HAP-1 (cell line): ENCODE data around the gene FMNL2.

Experiments used
- DNase-seq, 2 experiments: peaks; one replicate each; pipeline ENCODE4 v3.0.0-alpha.2; 2016 to 2020; ENCODE audit warnings: low spot score in 2 of 2
- H3K27me3 ChIP-seq: fragments of 250-450 bp; sonication (Bioruptor Pico); 2 replicates; pipeline ENCODE4 v1.5.1; 2020; ENCODE audit warnings: low read depth, mild to moderate bottlenecking, moderate library complexity
- H3K36me3 ChIP-seq: fragments of 250-450 bp; sonication (Bioruptor Pico); replicated peaks from 2 replicates; pipeline ENCODE4 v1.5.1; 2020; ENCODE audit warnings: mild to moderate bottlenecking
- H3K4me1 ChIP-seq: fragments of 250-450 bp; sonication (Bioruptor Pico); 2 replicates; pipeline ENCODE4 v1.5.1; 2020; ENCODE audit warnings: mild to moderate bottlenecking
- H3K4me3 ChIP-seq: fragments of 250-450 bp; sonication (Bioruptor Pico); 2 replicates; pipeline ENCODE4 v1.5.1; 2020; ENCODE audit warnings: mild to moderate bottlenecking, moderate library complexity
- H3K9me3 ChIP-seq: fragments of 250-450 bp; sonication (Bioruptor Pico); 2 replicates; pipeline ENCODE4 v1.5.1; 2020; ENCODE audit warnings: mild to moderate bottlenecking, moderate library complexity
- in situ Hi-C: fragments of 300-500 bp; cut with MboI; formaldehyde crosslinking; loops from 3 replicates; pipeline ENCODE4 v1.14.3; 2020; ENCODE audit warnings: low sequenced_read_pairs, inconsistent platforms, mixed read lengths

The FMNL2 gene

GRCh38 chr2:152655880-152656279, 320.9 kb downstream of the FMNL2 start:
- Histone ChIP-seq H3K9me3 (no peaks in the 10 kb centered on the region), H3K4me1 (peaks cover 7% of the 10 kb centered on the region; the same call in 1 of the 2 replicates), H3K36me3 (peaks cover 76% of the 10 kb centered on the region), H3K4me3 (no peak overlapping the region), H3K27me3 (no peaks in the 10 kb centered on the region)
- no peak for DNase-seq
- in situ Hi-C loops: loop anchor here (25.0 kb wide), 1 partner anchor 1194 kb away; no protein-coding TSS in a partner anchor

DNA sequence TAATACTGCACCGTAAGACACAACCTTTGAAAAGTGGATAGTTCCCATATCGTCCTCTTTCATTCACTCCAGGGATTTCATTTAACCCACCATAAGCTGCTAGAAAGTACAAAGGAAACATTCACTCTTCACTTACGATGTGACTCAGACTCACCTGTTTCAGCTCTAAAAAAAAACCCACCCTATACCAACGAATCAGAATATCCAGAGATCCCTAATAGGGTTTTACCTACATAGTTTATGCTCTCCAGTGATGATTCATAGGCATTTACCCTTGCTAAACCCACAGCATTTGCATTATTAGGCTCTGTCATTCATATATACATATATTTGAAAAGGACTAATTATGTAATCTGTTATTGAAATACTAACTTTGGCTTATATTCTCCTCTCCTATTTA, 322.1 kb downstream of the FMNL2 start:
- Histone ChIP-seq H3K4me3 (no peak overlapping the region), H3K9me3 (no peaks in the 10 kb centered on the region), H3K36me3 (peaks cover 84% of the 10 kb centered on the region), H3K4me1 (peaks cover 4% of the 10 kb centered on the region; the same call in 1 of the 2 replicates), H3K27me3 (no peaks in the 10 kb centered on the region)
- no peak for DNase-seq
- in situ Hi-C loops: loop anchor here (25.0 kb wide), 1 partner anchor 1195 kb away; no protein-coding TSS in a partner anchor

DNA sequence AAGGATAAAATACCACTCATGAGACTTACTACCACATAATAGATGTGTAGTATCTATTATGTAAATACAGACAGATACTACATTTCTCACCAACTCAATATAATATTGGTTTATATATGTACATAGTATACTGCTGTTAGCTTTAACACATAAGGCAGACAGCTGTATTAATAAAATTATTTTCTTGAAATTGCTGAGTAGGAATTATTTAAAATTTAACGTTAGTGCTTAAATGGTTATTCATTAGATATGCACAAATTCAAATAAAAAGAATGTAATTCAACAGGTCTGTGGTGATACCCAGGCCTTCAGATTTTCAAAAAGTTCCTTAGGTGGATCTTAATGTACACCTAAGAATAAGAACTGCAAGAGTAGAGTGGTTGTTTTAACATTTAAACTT, 323.2 kb downstream of the FMNL2 start:
- peaks cover 88% of the 10 kb centered on the region for H3K36me3 ChIP-seq
- H3K27me3 ChIP-seq: no peaks in the 10 kb centered on the region
- H3K4me3 ChIP-seq: no peak overlapping the region
- no peaks in the 10 kb centered on the region for H3K4me1 ChIP-seq
- in situ Hi-C loops: loop anchor here (25.0 kb wide), 1 partner anchor 1196 kb away; no protein-coding TSS in a partner anchor
- no peak for DNase-seq
- no peaks in the 10 kb centered on the region for H3K9me3 ChIP-seq

GRCh38 chr2:152661076-152661475, 326.1 kb downstream of the FMNL2 start:
- H3K36me3 ChIP-seq: peaks cover 90% of the 10 kb centered on the region
- no peaks in the 10 kb centered on the region for H3K27me3 ChIP-seq
- no peak overlapping the region for H3K4me3 ChIP-seq
- DNase-seq: no peak
- H3K9me3 ChIP-seq: no peaks in the 10 kb centered on the region
- H3K4me1 ChIP-seq: no peaks in the 10 kb centered on the region
- in situ Hi-C loops: loop anchor here (25.0 kb wide), 1 partner anchor 1199 kb away; no protein-coding TSS in a partner anchor

GRCh38 chr2:152664725-152665124, 329.8 kb downstream of the FMNL2 start:
- in situ Hi-C loops: loop anchor here (25.0 kb wide), 1 partner anchor 1202 kb away; no protein-coding TSS in a partner anchor
- no peak for DNase-seq
- H3K36me3 ChIP-seq: peaks cover 88% of the 10 kb centered on the region

DNA sequence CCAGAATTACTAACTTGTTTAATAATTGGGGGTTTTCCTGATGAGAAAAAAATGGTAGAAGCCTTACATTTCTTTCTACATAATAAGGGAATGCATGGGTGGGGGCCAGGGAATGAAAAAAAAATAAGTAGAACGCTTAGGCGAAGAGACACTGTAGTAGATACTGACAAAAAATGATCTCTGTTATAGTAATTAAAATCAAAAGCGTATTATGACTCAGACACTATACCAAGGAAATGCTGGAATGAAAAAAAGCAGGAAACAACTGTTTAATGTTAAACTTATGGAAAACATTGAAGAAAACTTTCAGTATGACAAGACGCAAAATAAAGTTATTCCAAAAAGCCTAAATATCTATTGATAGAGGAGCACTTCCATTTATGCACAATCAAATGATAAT, 339.4 kb downstream of the FMNL2 start:
- H3K4me3 ChIP-seq: no peak overlapping the region
- peaks cover 81% of the 10 kb centered on the region for H3K36me3 ChIP-seq
- no peaks in the 10 kb centered on the region for H3K9me3 ChIP-seq
- in situ Hi-C loops: loop anchor here (25.0 kb wide), 1 partner anchor 1212 kb away; no protein-coding TSS in a partner anchor
- DNase-seq: no peak
- H3K4me1 ChIP-seq: no peaks in the 10 kb centered on the region
- H3K27me3 ChIP-seq: no peaks in the 10 kb centered on the region

More at GRCh38 chr2:152664725-152665124, 329.8 kb downstream of the FMNL2 start:
- H3K9me3 ChIP-seq: no peaks in the 10 kb centered on the region
- H3K4me3 ChIP-seq: no peak overlapping the region
- H3K27me3 ChIP-seq: no peaks in the 10 kb centered on the region
- no peaks in the 10 kb centered on the region for H3K4me1 ChIP-seq

- in situ Hi-C loops: no loop called here
- DNase-seq: no peak
- H3K4me1 ChIP-seq: no peaks in the 10 kb centered on the region
- peaks cover 83% of the 10 kb centered on the region for H3K36me3 ChIP-seq
- no peak overlapping the region for H3K4me3 ChIP-seq
- H3K9me3 ChIP-seq: no peaks in the 10 kb centered on the region
- no peaks in the 10 kb centered on the region for H3K27me3 ChIP-seq
These were observed 341.5 kb downstream of the FMNL2 start for GRCh38 chr2:152676461-152676860.

- Histone ChIP-seq H3K9me3 (no peaks in the 10 kb centered on the region), H3K4me1 (0 out of 2 replicates have a peak, but pooled peaks cover 2% of the 10 kb centered on the region), H3K4me3 (no peak overlapping the region), H3K27me3 (no peaks in the 10 kb centered on the region), H3K36me3 (peaks cover 78% of the 10 kb centered on the region)
- no peak for DNase-seq
- in situ Hi-C loops: no loop called here
These were observed 343.8 kb downstream of the FMNL2 start for GRCh38 chr2:152678808-152679207.

GRCh38 chr2:152682663-152683062, 347.7 kb downstream of the FMNL2 start:
- in situ Hi-C loops: no loop called here
- no peak for DNase-seq

DNA sequence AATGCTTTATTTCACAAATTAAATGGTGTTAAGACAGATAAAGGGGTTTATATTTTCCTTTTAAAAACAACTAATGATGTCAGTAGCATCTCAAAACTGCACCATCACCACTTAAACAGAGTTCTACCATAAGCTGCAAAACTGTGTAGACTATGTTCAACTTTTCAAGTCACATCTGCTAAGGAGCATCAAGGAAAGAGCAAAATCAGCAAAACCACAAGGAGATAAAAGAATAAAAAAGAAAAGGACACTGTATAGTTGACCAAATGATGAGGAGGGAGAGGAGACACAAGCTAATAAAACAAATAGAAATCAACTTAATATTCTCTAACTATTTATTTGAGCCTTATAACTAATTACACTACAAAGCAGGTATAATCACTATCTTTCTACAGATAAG, 348.4 kb downstream of the FMNL2 start:
- in situ Hi-C loops: no loop called here
- H3K4me3 ChIP-seq: no peak overlapping the region
- 0 out of 2 replicates have a peak, but pooled peaks cover 2% of the 10 kb centered on the region for H3K4me1 ChIP-seq
- H3K36me3 ChIP-seq: peaks cover 57% of the 10 kb centered on the region
- H3K9me3 ChIP-seq: no peaks in the 10 kb centered on the region
- no peaks in the 10 kb centered on the region for H3K27me3 ChIP-seq
- no peak for DNase-seq

More at GRCh38 chr2:152682663-152683062, 347.7 kb downstream of the FMNL2 start:
- Histone ChIP-seq H3K4me1 (0 out of 2 replicates have a peak, but pooled peaks cover 2% of the 10 kb centered on the region), H3K36me3 (peaks cover 53% of the 10 kb centered on the region), H3K9me3 (no peaks in the 10 kb centered on the region), H3K4me3 (no peak overlapping the region), H3K27me3 (no peaks in the 10 kb centered on the region)

- Histone ChIP-seq H3K27me3 (no peaks in the 10 kb centered on the region), H3K4me3 (no peak overlapping the region), H3K36me3 (peaks cover 32% of the 10 kb centered on the region), H3K4me1 (0 out of 2 replicates have a peak, but pooled peaks cover 2% of the 10 kb centered on the region), H3K9me3 (no peaks in the 10 kb centered on the region)
- in situ Hi-C loops: no loop called here
- DNase-seq: no peak
These were observed 351.3 kb downstream of the FMNL2 start for GRCh38 chr2:152686321-152686720.

- H3K36me3 ChIP-seq: peaks cover 35% of the 10 kb centered on the region
These were observed 358.1 kb downstream of the FMNL2 start for GRCh38 chr2:152693033-152693432.

GRCh38 chr2:152694161-152694661, 359.2 kb downstream of the FMNL2 start:
- no peak for DNase-seq
- Histone ChIP-seq H3K27me3 (no peaks in the 10 kb centered on the region), H3K4me1 (peaks cover 3% of the 10 kb centered on the region; the same call in 1 of the 2 replicates), H3K9me3 (no peaks in the 10 kb centered on the region), H3K4me3 (no peak overlapping the region), H3K36me3 (peaks cover 28% of the 10 kb centered on the region)
- in situ Hi-C loops: no loop called here

More at GRCh38 chr2:152693033-152693432, 358.1 kb downstream of the FMNL2 start:
- DNase-seq: no peak
- in situ Hi-C loops: no loop called here
- H3K9me3 ChIP-seq: no peaks in the 10 kb centered on the region
- peaks cover 3% of the 10 kb centered on the region; the same call in 1 of the 2 replicates for H3K4me1 ChIP-seq
- no peaks in the 10 kb centered on the region for H3K27me3 ChIP-seq
- no peak overlapping the region for H3K4me3 ChIP-seq

GRCh38 chr2:152695763-152696162, 360.8 kb downstream of the FMNL2 start:
- H3K9me3 ChIP-seq: no peaks in the 10 kb centered on the region
- DNase-seq: no peak
- peaks cover 3% of the 10 kb centered on the region; the same call in 1 of the 2 replicates for H3K4me1 ChIP-seq
- H3K36me3 ChIP-seq: peaks cover 28% of the 10 kb centered on the region
- no peaks in the 10 kb centered on the region for H3K27me3 ChIP-seq
- H3K4me3 ChIP-seq: no peak overlapping the region
- in situ Hi-C loops: no loop called here
